GM21786 (cell line): ENCODE results near the gene CTIF.

Experiments used
- ATAC-seq: cut with Tn5 transposase; IDR thresholded peaks from one replicate; pipeline ENCODE4 v1.9.1; 2021; ENCODE audit not compliant: unreplicated experiment

Gene CTIF

GRCh38 chr18:48902023-48902855 lies 363.4 kb downstream of the CTIF start:
- no peak for ATAC-seq

DNA sequence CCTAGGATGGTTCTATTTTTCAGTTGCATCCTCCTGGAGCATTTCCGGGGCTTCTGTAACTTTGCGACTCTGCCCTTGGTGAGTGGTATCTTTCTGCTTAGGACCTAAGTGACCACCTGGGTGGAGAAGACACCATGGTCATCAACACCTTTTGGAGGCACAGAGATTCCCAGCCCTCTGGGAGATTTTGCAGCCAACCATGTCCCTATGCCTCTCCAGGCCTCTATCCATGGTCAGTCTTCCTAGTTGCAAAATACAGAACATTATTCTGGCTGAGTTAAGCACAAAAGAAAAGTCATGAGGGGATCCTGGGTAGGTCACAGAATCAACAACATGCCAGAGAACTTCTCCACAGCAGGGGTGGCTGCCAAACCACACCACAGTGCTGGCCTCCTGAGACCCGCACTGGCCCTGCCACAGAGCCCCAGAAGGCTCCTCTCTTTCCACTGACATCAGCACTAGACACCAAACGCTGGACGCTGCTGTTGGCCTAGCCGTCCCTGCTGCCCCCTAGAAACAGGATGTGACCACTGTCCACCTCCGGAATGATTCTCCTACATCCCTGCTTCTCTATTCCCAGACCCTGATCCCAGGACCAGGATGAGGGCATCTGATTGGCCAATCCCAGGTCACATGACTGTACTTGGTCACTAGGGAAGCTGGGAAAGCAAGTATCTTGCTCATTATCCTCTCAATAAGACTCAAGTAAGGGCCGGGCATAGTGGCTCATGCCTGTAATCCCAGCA lies 364.2 kb downstream of the CTIF start:
- ATAC-seq: no peak

DNA sequence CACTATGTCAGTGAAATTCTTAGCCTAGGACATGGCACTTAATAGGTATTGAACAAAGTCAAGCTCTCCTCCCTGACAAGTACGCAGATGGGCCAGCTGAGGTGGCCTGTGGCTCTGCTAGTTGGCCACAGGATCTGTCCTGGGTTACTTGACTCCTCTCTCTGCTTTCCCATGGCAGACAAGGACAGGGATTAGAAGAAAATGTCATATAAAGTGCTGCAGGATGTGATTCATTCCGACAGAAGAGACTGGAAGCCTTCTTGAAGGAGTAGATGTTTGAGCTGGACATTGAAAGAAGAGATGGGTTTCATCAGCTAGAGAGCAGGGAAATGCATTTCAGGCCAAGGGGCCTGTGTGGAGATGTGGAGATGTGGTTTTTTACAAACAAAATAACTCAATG lies 365.3 kb downstream of the CTIF start:
- no peak for ATAC-seq

DNA sequence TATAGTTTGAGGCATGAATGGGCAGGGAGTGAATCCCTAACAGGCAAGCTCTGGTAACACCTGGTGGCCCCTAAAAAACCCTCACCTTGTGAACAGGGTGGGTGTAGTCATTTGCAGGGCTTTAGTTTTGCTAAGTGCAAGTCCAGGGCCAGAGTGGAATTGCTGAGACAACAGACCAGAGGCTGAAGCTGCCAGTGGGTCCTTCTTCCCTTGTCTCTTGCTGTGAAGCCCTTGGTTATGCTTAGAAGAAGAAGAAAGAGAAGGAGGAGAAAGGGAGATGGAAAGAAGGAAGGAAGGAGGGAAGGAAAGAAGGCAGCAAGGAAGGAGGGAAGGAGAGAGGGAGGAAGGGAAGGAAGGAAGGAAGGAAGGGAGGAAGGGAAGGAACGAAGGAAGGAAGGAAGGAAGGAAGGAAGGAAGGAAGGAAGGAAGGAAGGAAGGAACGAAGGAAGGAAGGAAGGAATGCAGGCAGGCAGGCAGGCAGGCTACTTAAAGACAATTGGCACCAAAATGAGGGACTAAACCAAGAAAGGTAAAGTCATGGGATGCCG lies 366.1 kb downstream of the CTIF start:
- no peak for ATAC-seq

DNA sequence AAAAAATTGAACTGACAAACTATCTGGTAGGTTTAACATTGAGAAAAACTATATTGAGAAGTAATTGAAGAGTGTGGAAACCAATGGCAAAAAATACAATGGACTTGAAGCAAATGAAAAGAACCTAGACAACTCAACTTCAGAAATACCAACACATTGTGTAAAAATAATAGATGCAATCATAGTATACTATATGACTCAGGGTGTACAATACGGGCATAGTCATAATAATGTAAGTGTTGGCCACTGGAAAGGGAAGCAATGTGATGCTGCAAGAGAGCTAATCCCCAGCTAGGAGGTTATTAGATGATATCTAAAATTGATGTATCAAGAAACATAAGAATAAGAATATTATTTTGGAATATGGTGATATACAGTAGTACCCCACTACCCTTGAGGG lies 366.7 kb downstream of the CTIF start:
- ATAC-seq: no peak

DNA sequence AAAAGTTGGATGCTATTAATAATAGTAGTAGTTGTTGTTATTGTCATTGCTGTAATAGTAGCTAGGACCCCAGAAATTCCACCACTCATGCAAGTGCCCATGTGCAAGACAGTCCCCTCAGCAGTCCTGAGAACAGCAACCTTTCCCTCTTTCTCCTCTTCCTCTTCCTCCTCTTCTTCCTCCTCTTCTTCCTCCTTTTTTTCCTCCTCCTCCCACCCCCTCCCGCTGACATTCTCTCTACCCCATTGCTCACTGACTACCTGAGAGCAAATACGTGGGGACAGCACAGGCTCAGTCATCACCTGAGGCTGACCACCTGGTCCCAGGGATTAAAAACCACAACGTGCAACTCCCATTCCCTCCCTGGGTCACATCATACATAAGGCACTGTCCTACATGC lies 370.1 kb downstream of the CTIF start:
- ATAC-seq: no peak

GRCh38 chr18:48909721-48910120 lies 370.9 kb downstream of the CTIF start:
- no peak for ATAC-seq

GRCh38 chr18:48910972-48911545 lies 372.2 kb downstream of the CTIF start:
- ATAC-seq: no peak
